DMS153 treated with DMSO at 0.1 percent for 48 hours (cell line): ENCODE measurements around the gene TBCC.

Experiments used
- DNase-seq: peaks from one replicate; lab custom pipeline; 2025; ENCODE audit not compliant: unreplicated experiment; lab: John Stamatoyannopoulos, UW

Gene TBCC

DNA sequence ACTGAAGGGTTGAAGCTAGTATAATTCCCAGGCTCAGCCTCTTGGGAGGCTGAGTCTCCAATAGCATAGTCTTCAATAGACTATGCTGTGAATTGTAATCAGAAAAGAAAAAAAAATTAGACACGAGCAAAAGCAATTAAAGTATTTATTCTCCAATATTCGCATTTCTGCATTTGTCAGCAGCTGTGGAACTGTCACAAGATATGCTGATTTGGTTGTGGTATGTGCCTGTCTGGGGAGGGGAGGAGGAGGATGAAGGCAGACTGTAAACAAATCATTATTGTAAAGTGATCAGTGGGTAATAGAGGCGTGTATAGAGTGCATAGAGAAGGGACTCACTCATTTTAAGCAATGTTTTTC, 25.8 kb upstream of the TBCC start:
- DNase-seq = no peak

DNA sequence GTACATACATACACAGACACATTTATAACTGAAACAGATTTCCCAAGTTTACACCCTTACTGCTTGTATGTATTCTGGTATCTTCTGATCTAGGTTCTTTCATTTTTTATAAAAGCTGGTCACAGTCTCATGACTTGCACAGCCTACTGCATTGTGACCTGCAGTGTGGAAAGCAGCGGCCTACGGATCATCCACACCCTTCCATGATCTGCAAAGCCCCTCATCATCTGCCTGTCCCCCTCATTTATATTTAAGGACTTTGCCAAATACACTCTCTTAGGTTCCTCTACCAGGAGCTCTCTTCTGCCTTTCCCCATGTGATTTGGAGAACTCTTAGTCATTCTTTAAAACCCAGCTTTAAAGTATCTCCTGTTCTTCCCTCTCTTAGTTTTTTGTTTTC, 23.9 kb upstream of the TBCC start:
- no peak for DNase-seq

DNA sequence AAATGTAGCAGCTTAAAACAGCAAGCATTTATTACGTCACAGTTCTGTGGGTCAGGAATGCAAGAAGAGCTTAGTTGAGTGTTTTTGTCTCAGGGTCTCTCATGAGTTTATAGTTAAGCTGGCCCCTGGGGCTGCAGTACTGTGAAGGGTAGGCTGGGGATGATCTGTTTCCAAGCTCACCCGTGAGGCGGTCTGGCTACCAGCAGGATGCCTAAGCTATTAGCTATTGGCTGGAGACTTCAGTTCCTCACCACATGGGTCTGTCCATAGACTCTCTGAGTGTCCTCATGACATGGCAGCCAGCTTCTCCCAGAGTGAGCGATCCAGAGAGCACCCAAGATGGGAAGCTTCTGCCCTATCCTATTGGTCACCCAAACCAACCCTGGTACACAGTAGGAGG, 23.1 kb upstream of the TBCC start:
- DNase-seq = no peak

DNA sequence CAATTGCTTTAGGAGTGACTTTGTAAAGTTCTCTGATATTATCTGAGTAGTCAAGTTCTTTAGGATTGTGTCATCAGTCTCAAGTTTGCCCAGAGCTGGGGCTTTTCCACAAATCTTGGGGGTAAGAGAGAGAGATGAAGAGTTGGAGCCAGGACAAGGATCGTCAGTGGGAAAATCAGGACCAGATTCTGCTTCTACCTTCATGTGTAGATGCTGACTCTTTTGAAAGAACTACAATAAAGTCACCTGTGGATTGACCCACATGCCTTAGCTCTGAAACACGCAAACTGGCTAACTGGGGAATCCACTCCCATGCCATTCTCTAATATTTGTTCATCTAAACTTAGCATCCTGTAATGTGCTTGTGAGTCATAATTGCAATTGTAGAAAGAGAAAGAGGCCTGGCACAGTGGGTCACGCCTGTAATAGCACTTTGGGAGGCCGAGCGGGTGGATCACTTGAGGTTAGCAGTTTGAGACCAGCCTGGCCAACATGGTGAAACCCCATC, 20.3 kb upstream of the TBCC start:
- no peak for DNase-seq

DNA sequence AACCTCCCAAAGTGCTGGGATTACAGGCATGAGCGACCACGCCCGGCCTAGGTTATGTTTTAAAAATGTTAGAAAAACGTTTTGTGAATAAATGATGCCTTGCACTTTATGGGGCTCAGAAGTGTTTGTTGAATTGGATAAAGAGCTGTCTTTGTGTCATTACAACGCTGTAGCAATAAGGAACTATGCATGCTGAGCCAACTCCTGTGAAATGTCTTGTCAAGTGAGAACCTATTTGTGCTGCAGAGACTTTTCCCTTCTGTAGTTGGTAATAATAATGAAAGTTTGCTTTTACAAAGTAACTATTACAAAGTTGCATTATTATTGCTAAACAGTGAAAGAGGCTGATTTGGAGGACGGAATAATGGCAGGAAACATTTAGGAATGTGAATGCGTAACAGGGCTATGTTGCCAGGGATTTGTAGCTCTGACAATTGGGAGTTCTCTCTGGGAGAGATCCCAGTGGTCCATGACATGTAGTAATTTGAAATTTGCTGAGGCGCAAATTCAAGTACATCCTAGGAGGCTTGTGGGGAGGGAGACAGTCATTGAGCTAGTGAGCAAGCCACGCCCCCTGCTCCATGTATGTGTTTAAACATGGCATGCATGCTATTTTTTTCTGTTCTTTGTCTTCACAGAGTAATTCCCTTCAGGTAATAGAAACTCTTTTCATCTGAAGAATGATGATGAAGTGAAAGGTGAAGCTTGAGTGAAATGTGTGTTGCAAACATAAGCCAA, 19.2 kb upstream of the TBCC start:
- DNase-seq = no peak

DNA sequence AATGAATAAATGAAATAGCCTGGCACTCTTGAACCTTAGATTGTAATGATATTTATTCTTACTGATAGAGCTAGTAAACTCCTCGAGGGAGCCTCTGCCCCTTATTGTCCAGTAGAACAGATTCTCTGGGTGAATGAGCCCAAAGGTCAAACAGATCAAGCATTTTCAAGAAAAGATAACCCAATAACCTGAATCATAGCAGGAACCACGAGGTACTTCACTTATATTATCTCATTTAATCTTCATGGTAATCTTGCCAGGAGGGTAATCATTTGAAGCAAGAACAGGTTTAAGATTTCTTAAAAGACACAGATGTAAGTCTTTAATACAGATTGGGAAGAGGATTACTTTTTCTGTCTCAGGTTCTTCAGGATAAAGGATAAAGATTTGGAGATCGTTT, 17.0 kb upstream of the TBCC start:
- DNase-seq = no peak

DNA sequence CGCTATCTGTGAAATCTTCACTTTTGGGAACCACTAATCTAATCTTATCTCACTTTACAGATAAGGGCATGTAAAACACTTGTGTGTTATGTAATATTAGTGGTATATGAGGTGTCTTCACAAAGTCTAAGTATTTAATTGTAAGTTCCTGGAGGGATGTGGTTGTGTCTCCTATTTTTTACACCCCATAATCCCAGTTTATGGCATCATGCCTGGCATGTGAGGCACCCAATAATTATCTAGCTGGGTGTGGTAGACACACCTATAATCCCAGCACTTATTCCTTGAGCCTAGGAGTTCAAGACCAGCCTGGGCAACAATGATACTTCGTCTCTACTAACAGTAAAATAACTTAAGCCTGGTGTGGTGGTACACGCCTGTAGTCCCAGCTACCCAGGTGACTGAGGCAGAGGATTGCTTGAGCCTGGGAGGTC, 16.5 kb upstream of the TBCC start:
- DNase-seq = no peak

DNA sequence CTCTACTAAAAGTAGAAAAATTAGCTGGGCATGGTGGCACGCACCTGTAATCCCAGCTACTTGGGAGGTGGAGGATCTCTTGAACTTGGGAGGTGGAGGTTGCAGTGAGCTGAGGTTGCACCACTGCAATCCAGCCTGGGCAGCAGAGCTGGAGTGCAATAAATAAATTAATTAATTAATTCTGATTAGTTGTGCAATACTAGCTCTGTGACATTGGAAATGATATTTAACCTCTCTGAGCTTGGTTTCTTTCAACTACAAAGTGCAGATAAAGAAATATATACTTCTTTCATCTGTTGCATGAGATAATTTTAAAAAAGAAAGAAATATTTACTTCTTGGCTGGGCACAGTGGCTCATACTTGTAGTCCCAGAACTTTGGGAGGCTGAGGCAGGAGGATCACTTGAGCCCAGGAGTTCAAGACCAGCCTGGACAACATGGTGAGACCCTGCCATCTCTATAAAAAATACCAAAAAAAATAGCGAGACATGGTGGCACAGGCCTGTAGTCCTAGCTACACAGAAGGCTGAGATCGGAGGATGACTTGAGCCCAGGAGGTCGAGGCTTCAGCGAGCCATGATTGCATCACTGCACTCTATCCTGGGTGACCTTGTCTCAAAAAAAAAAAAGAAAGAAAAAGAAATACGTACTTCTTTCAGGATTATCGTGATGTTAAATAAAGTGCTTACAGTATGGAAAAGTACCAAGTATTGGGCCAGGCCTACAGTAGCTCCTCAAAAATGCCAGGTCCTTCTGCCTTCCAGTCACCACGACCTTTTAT, 15.6 kb upstream of the TBCC start:
- no peak for DNase-seq

DNA sequence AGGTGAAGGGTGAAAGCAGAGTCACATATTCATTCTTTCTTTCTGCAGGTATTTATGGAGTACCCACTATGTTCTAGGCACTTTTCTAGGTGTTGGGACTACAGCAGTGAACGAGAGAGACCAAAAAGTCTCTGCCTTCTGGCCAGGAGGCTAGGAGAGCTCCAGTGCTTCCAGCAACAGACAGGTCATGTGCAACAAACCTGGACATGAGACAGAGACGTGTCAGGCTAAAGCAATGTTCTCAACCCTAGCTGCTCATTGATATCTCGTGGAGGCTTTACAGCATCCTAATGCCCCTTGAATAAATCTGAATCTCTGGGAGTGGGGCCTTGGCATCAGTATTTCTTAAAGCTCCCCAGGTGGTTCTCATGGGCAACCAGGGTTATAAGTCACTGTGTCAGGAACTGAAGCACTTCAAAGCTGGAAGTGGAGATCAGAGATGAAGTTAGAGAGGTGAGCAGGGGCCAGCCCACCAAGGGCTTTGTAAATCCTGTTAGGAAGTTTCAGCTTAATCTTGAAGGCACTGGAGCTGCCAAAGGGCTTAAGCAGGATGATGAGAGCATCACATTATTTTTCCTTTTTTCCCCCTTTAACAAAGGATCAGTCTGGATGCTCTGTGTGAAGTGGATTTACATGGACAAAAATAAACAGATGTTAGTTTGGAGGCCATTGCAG, 13.0 kb upstream of the TBCC start:
- no peak for DNase-seq

DNA sequence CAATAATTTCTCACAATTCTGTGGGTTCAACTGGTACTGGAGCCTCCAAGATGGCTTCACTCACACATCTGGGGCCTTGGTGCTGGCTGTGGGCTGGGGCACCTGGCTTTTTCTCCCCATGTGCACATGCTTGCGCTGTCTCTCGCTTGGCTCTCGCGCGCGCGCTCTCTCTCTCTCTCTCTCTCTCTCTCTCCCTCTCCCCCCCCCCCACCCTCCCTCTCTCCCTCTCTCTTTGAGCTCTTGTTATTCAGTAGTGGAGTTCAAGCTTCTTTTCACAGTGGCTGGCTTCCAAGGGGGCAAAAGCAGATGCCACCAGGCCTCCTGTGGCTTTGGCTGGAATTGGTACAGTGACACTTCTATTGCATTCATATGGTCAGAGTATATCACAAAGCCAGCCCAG, 10.8 kb upstream of the TBCC start:
- no peak for DNase-seq

DNA sequence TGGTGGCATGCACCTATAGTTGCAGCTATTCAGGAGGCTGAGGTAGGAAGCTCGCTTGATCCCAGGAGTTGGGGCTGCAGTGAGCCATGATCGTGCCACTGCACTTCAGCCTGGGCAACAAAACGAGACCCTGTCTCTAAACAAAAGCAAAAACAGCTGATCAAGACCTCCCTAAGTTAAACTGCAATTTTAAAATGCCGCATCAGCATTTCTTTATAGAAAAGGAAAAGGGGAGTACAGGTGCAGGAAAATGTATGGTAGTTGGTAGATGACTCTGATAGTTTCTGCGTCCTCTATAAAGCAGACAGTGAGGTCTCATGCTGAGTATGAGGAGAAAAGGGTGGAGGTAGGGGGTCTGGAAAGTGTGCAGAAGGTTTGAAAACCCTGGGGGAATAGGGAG, 8.9 kb upstream of the TBCC start:
- DNase-seq = no peak

DNA sequence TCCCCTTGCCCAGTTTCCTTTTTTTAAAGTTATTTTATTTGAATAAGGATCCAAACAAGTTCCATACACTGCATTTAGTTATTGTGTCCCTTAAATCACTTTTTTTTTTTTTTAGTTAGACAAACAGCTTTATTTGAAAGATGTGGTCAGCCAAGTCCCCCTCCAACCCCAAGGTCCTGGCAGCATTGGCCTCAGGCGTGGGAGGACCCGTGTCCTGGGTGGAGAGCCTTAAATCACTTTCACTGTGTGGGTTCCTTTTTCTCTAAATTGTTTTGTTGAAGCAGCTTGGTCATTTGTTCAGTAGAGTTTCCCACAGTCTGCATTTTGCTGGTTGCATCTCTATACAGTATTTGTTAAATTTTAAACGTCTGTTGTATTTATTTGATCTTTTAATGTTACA, 5.2 kb upstream of the TBCC start:
- no peak for DNase-seq

DNA sequence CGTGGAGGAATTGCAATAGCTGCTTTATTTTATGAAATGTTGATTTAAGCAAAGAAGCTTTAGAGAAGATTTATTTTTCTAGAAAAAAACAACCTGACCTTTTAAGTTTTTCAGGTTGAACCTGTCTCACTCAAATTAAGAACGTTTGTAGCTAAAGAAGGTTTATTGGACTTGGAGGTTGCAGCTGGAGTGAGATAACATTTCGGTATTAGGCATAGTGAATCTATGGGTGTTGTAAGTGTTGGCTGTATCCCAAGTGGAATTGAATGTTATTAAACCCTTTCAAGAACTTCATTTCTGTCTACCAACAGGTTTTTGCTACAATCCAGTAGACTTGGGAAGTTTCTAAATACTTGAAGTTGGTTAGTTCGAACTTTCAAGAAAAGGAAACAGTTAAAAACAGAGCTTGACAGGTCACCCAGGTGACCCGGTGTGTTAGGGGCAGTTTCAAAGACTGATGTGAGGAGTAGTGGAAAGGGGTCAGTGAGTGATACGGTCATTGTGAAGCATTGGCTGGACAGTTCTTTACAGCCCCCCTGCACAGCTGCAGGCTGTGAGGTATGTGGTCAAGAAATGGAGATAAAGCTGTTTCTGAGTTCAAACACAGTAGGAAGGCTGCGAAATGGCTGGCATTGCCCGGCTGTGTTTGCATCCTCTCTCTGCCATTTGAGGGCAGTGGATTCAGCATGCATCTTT, 2.4 kb upstream of the TBCC start:
- no peak for DNase-seq

DNA sequence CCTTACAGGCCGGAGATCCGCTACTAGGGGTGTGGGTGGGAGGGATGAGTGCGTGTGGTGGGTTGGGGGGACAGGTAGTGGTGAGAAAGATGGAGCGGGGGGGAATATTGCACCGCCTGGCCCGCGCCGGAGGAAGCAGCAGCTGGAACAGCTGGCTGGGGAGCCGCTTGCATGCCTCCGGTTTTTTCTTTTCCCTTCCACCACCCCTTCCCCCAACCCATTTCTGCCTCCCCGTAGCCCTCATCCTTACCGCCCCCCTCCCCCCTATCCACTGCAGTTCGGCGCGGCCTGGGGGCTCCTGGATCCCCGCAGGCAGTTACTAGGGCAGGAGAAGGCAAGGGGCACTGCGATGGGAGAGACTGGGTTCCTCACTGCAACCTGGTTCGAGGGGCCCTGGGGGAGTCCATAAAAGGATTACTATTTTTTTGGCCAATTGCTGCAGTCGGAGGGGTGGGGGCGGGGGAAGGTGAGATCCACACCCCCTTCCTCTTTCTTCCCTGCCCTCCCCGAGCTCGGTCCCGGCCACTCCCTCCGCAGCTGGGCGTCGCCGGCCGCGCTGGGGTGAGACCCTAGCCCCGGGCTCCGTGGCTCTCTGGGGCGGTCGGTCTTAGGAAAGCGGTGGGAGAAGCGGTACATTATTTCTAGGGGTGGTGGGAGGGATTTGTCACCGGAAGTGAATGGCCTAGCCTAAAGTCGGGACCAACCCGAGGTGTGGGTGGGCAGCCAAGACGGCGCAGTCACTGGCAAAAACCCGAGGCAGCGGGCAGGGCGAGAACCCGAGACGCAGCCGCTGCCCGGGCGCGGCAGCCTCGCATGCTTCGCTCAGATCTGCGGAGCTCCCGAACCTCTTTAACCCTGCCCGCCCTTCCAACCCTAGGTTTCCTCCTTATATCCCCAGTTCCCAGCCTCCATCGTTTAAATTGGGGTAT, 824 bp upstream of the TBCC start:
- peak; percentile 77 for DNase-seq

DNA sequence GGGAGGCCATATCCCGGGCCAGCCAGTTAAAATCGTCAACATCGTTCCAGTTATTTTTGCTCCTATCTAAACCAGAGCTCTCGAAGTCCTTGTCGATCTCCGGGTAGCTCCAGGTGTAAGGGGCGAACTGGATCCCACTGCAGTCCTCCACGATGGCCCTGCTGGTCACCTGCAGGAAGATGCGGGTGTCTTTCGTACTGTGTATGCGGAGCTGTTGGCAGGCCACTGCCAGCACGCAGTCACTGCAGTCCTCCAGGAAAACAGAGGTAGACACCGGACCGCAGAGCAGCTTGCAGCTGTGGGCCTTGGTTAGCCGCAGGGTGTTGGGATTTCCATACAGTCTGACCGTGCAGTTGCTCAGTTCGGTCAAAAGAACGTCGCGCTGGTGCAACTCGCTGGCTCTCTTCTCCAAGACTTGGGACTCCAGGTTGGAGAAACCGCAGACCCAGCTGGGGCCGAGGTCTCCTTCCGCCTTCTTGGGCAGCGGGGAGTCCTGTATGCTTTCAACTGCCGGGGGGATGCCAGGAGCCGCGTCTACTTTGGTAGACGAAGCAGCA, 742 bp downstream of the TBCC start:
- DNase-seq = no peak

DNA sequence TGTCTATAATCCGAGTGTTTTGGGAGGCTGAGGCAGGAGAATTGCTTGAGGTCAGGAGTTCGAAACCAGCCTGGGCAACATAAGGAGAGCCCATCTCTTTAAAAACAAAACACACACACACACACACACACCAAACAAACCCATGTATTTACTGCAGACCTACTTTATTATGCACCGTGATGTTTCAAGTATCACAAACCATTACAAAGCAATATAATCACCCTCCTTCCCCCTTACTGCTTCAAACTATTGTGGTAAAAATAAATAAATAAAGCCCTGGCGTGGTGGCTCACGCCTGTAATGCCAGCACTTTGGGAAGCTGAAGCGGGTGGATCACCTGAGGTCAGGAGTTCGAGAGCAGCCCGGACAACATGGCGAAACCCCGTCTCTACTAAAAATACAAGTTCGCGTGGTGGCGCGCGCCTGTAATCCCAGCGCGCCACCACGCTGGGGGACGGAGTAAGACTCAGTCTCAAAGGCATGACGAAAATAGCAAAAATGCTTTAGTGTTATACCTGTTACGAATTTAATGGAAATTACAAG, 1.5 kb downstream of the TBCC start:
- DNase-seq = no peak

DNA sequence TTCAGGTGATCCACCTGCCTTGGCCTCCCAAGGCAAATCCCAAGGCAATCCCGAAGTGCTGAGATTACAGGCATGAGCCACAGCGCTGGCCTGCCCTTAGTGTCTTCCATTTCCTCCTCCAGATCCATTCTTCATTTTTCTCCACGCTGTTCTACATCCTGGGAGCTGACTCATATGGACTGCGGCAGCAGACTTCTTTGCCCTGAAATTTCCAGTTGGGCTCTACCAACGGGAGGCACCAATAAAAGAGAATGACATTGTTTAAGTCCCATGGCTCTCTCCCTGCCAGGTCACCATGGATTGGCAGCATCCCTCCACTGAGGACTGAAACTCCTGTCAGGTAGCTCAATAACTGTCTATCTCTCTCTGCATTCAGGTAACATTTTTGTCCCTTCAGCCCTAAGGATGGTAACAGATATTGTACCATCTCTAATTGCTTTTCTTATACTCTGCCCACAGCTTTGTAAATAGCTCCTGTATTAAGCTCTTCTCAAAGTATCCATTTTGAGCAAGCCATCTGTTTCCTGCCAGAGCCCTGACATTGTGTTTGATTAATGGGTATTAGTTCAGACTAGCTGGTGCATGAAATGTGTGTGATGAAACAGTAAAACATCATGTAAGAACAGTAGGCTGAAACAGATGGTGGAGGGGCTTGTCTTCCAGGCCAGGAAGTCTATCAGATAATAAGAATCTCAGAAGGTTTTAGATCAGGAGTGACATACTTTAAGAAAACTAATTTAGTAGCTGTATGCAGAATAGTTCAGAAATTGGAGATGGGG, 3.6 kb downstream of the TBCC start:
- DNase-seq = peak; percentile 71

DNA sequence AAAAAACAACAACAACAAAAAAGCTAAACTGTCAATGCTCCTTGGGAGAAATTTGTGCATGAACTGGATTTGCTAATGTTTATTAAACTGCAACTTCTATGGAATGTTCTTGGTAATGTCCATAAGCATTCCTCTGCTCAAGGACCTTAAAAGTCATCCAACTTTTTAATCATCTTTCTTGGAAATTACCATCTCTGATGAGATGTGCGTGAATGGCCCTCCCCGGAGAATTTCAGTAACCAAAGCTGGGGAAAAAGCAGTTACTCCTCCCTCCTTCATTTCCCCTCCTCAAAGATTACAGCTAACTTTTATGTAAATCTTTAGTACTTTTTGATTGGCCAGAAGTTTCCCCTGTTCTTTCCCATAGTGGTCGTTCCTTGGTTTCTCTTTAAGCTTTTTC, 5.2 kb downstream of the TBCC start:
- DNase-seq = no peak

DNA sequence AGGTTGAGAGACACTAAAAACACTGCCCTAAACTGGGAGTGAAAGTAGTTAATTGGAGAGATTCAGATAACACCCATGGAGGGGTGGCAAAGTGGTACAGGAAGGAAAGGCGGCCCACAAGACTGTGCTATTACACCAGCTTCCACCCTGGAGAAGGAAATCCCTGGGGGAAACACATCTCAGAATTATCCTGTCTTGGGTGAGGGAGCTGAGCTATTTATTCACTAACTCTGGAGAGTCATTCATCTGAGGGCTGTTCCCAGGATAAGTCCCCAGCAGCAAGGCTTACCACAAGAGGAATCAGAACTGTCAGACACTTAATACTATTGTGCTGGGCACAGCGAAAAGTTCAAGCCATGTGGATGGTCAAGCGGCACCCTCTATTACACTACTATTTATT, 9.9 kb downstream of the TBCC start:
- DNase-seq = no peak
